GM23248 (cell line): Measurements from ENCODE around the gene CTNNA3.

Source experiments
- EZH2 ChIP-seq: fragments of 200-600 bp; sonication (generic); IDR thresholded peaks from 2 replicates; pipeline ENCODE4 v1.6.1; 2018; ENCODE audit warnings: antibody characterized with exemption, mild to moderate bottlenecking; ENCODE audit not compliant: insufficient read depth, poor library complexity, severe bottlenecking
- EZH2phosphoT487 ChIP-seq: fragments of 200-600 bp; sonication (generic); IDR thresholded peaks from 2 replicates; pipeline ENCODE4 v1.6.1; 2018; ENCODE audit warnings: antibody characterized with exemption, moderate library complexity, mild to moderate bottlenecking, low read depth; ENCODE audit not compliant: insufficient read depth

- TF ChIP-seq EZH2phosphoT487: no peak
- TF ChIP-seq EZH2: no peak
Observed at GRCh38 chr10:67033878-67034277, 662.1 kb downstream of the CTNNA3 start.
